Uterus (tissue), 4 donors: ENCODE results near the gene FAM228B. TPM values are rescaled to one million over a fixed set of nuclear protein-coding genes. Genes with fewer than 3 reads are reported as not detected.
"Not testable (repeated sequence)": the region's sequence is repeated elsewhere in the genome, so short reads cannot be mapped to it uniquely, and the experiment has no call there.

Source experiments
- DNase-seq, 2 donors: peaks; one replicate each; pipeline ENCODE4 v3.0.0-alpha.2; 2019 to 2020
- H3K27ac ChIP-seq, 2 donors: fragments of 200-600 bp; sonication (generic); 1 replicate in 1 of 2; 2 replicates in 1 of 2; pipeline ENCODE4 v1.5.1; 2016 to 2018
- H3K27me3 ChIP-seq, 2 donors: fragments of 200-600 bp; sonication (generic); one replicate each; pipeline ENCODE4 v1.5.1; 2018 to 2019; ENCODE audit warnings: control low read depth in 1 of 2
- H3K36me3 ChIP-seq, 2 donors: fragments of 200-600 bp; sonication (generic); one replicate each; pipeline ENCODE4 v1.5.1; 2019; ENCODE audit warnings: control low read depth in 1 of 2
- H3K4me1 ChIP-seq, 2 donors: fragments of 200-600 bp; sonication (generic); one replicate each; pipeline ENCODE4 v1.5.1; 2018 to 2019; ENCODE audit warnings: control low read depth in 1 of 2
- H3K4me3 ChIP-seq, 2 donors: fragments of 200-600 bp; sonication (generic); 1 replicate in 1 of 2; 2 replicates in 1 of 2; pipeline ENCODE4 v1.5.1; 2018 to 2019; ENCODE audit warnings: mild to moderate bottlenecking in 1 of 2
- H3K9me3 ChIP-seq, 2 donors: fragments of 200-600 bp; sonication (generic); one replicate each; pipeline ENCODE4 v1.5.1; 2019; ENCODE audit warnings: control low read depth in 1 of 2
- CTCF ChIP-seq, 4 experiments: fragments of 200-600 bp in 2 of 4; fragments of 450-650 bp in 2 of 4; sonication (generic) in 2 of 4; IDR thresholded peaks; one replicate each; pipeline ENCODE4 v1.5.1; 2016 to 2019; ENCODE audit warnings: antibody characterized with exemption in 4 of 4, mild to moderate bottlenecking in 2 of 4, moderate library complexity in 1 of 4
- POLR2A ChIP-seq, 2 donors: fragments of 450-650 bp; IDR thresholded peaks; one replicate each; pipeline ENCODE4 v1.6.1; 2016; ENCODE audit warnings: antibody characterized with exemption in 2 of 2, mild to moderate bottlenecking in 1 of 2, moderate library complexity in 1 of 2
- intact Hi-C: fragments of 100-400 bp; cut with DNase I; formaldehyde crosslinking; loops from one replicate; pipeline ENCODE4 v1.15.1; 2023; ENCODE audit warnings: low total_unique reads
- total RNA-seq, 4 donors: library from RNA; depleted of rRNA in 3 of 4; stranded (reverse); fragments of >200 nt in 3 of 4; gene quantifications; one replicate each; pipeline versions ENCODE4 v1.1.0 to v1.2.4, GENCODE V29; 2014 to 2023
- donor health status: DM: yes; HTN: yes; CAD: no.

FAM228B gene
- total RNA-seq, 4 donors from 2014 or later: 25.1 to 96.1 (median 51.7) TPM

GRCh38 chr2:24087032-24087431, 36.2 kb upstream of the FAM228B start:
- no peak for DNase-seq
- H3K4me1 ChIP-seq: peaks cover 3 to 4% of the 10 kb centered on the region in 2 donors
- H3K9me3 ChIP-seq: no peaks in the 10 kb centered on the region
- no peaks in the 10 kb centered on the region for H3K27me3 ChIP-seq
- no peak for TF ChIP-seq CTCF (IDR thresholded peaks at IDR 0.05)
- TF ChIP-seq POLR2A (IDR thresholded peaks at IDR 0.05): no peak
- intact Hi-C loops: no loop called here
- H3K27ac ChIP-seq: no peak overlapping the region
- H3K4me3 ChIP-seq: no peak overlapping the region
- H3K36me3 ChIP-seq: no peaks in the 10 kb centered on the region

GRCh38 chr2:24088821-24089359, 34.4 kb upstream of the FAM228B start:
- DNase-seq: no peak
- H3K4me1 ChIP-seq: no peaks in the 10 kb centered on the region
- no peak for TF ChIP-seq POLR2A (IDR thresholded peaks at IDR 0.05)
- no peak for TF ChIP-seq CTCF (IDR thresholded peaks at IDR 0.05)
- H3K27me3 ChIP-seq: no peaks in the 10 kb centered on the region
- H3K27ac ChIP-seq: no peak overlapping the region
- H3K36me3 ChIP-seq: no peaks in the 10 kb centered on the region
- no peaks in the 10 kb centered on the region for H3K9me3 ChIP-seq
- H3K4me3 ChIP-seq: no peak overlapping the region
- intact Hi-C loops: no loop called here

GRCh38 chr2:24093270-24093669, 30.0 kb upstream of the FAM228B start:
- H3K27ac ChIP-seq, DNase-seq, H3K4me3 ChIP-seq, intact Hi-C loops, H3K4me1 ChIP-seq, H3K9me3 ChIP-seq, H3K36me3 ChIP-seq, H3K27me3 ChIP-seq: not testable (repeated sequence)

GRCh38 chr2:24095171-24095677, 28.0 kb upstream of the FAM228B start:
- H3K4me1 ChIP-seq, H3K27ac ChIP-seq, H3K36me3 ChIP-seq, H3K4me3 ChIP-seq, H3K9me3 ChIP-seq, DNase-seq, H3K27me3 ChIP-seq, intact Hi-C loops: not testable (repeated sequence)

GRCh38 chr2:24100732-24101131, 22.5 kb upstream of the FAM228B start:
- H3K27me3 ChIP-seq, H3K4me1 ChIP-seq, H3K27ac ChIP-seq, H3K9me3 ChIP-seq, DNase-seq, H3K36me3 ChIP-seq, intact Hi-C loops, H3K4me3 ChIP-seq: not testable (repeated sequence)

- no peak for DNase-seq
- Histone ChIP-seq H3K9me3 (no peaks in the 10 kb centered on the region), H3K4me3 (no peak overlapping the region), H3K27ac (no peak overlapping the region), H3K27me3 (no peaks in the 10 kb centered on the region), H3K36me3 (no peaks in the 10 kb centered on the region), H3K4me1 (no peaks in the 10 kb centered on the region)
- TF ChIP-seq CTCF (IDR thresholded peaks at IDR 0.05) (no peak), POLR2A (IDR thresholded peaks at IDR 0.05) (no peak)
- intact Hi-C loops: no loop called here
These were observed 21.3 kb upstream of the FAM228B start for GRCh38 chr2:24101992-24102391.

GRCh38 chr2:24102677-24103076, 20.6 kb upstream of the FAM228B start:
- TF ChIP-seq POLR2A (IDR thresholded peaks at IDR 0.05) (no peak), CTCF (IDR thresholded peaks at IDR 0.05) (no peak)
- Histone ChIP-seq H3K4me3 (no peak overlapping the region), H3K27ac (no peak overlapping the region), H3K4me1 (no peaks in the 10 kb centered on the region), H3K36me3 (no peaks in the 10 kb centered on the region), H3K9me3 (no peaks in the 10 kb centered on the region), H3K27me3 (no peaks in the 10 kb centered on the region)
- intact Hi-C loops: no loop called here
- no peak for DNase-seq
